ENCODE measurements around the gene CMYA5. TPM values are rescaled to one million over a fixed set of nuclear protein-coding genes. Genes with fewer than 3 reads are reported as not detected.
"Not testable (repeated sequence)": the region's sequence is repeated elsewhere in the genome, so short reads cannot be mapped to it uniquely, and the experiment has no call there.

The CMYA5 gene
- 9.9 TPM for total RNA-seq (ENCODE audit: insufficient read depth, low replicate concordance)

GRCh38 chr5:79689541-79690466 is at the start of gene CMYA5:
Gene CMYA5 (plus strand): TSS chr5:79689836. CDS start chr5:79689908, 72 bp downstream.
- peak; percentile 73 for DNase-seq (ENCODE audit: low spot score)

- no peak for DNase-seq (ENCODE audit: low spot score)
Observed at GRCh38 chr5:79640571-79641055, 49.0 kb upstream of the CMYA5 start.

GRCh38 chr5:79641414-79641813 is 48.2 kb upstream of the CMYA5 start:
- DNase-seq (ENCODE audit: low spot score): no peak

GRCh38 chr5:79642210-79642609 is 47.4 kb upstream of the CMYA5 start:
- no peak for DNase-seq (ENCODE audit: low spot score)

- DNase-seq (ENCODE audit: low spot score): no peak
Observed at GRCh38 chr5:79653843-79654242, 35.8 kb upstream of the CMYA5 start.

GRCh38 chr5:79663212-79663611 is 26.4 kb upstream of the CMYA5 start:
- no peak for DNase-seq (ENCODE audit: low spot score)

- DNase-seq (ENCODE audit: low spot score): no peak
Observed at GRCh38 chr5:79666758-79667157, 22.9 kb upstream of the CMYA5 start.

GRCh38 chr5:79672392-79672791 is 17.2 kb upstream of the CMYA5 start:
- DNase-seq (ENCODE audit: low spot score): no peak

GRCh38 chr5:79676354-79676753 is 13.3 kb upstream of the CMYA5 start:
- DNase-seq (ENCODE audit: low spot score): not testable (repeated sequence)

- not testable (repeated sequence) for DNase-seq (ENCODE audit: low spot score)
Observed at GRCh38 chr5:79682102-79682501, 7.5 kb upstream of the CMYA5 start.

- no peak for DNase-seq (ENCODE audit: low spot score)
Observed at GRCh38 chr5:79684782-79685181, 4.9 kb upstream of the CMYA5 start.

- DNase-seq (ENCODE audit: low spot score): no peak
Observed at GRCh38 chr5:79685627-79686026, 4.0 kb upstream of the CMYA5 start.

GRCh38 chr5:79686799-79687198 is 2.8 kb upstream of the CMYA5 start:
- no peak for DNase-seq (ENCODE audit: low spot score)

- no peak for DNase-seq (ENCODE audit: low spot score)
Observed at GRCh38 chr5:79687889-79688288, 1.7 kb upstream of the CMYA5 start.

- DNase-seq (ENCODE audit: low spot score): no peak
Observed at GRCh38 chr5:79691007-79691406, 1.4 kb downstream of the CMYA5 start.

- no peak for DNase-seq (ENCODE audit: low spot score)
Observed at GRCh38 chr5:79692596-79692995, 3.0 kb downstream of the CMYA5 start.

GRCh38 chr5:79694183-79694582 is 4.5 kb downstream of the CMYA5 start:
- no peak for DNase-seq (ENCODE audit: low spot score)

- peak; percentile 22 for DNase-seq (ENCODE audit: low spot score)
Observed at GRCh38 chr5:79694652-79695051, 5.0 kb downstream of the CMYA5 start.

GRCh38 chr5:79695526-79695925 is 5.9 kb downstream of the CMYA5 start:
- no peak for DNase-seq (ENCODE audit: low spot score)

GRCh38 chr5:79697222-79698170 is 7.9 kb downstream of the CMYA5 start:
- no peak for DNase-seq (ENCODE audit: low spot score)

GRCh38 chr5:79699763-79700400 is 10.2 kb downstream of the CMYA5 start:
- no peak for DNase-seq (ENCODE audit: low spot score)

Measured in umbilical cord (tissue), 2 donors.